Neuronal stem cell (in vitro differentiated cells): ENCODE data around the gene NTPCR.

Experiments used
- DNase-seq: peaks from one replicate; pipeline ENCODE4 v3.0.0-alpha.2; 2013; ENCODE audit warnings: low spot score
- H2AFZ ChIP-seq: one replicate; pipeline ENCODE4 v1.6.1; 2013; ENCODE audit warnings: mild to moderate bottlenecking, low read length, inconsistent platforms
- H2AK5ac ChIP-seq: 2 replicates; pipeline ENCODE4 v1.6.1; 2013; ENCODE audit warnings: low read depth, mild to moderate bottlenecking, inconsistent platforms, low read length, moderate library complexity, mixed read lengths
- H2BK120ac ChIP-seq: 2 replicates; pipeline ENCODE4 v1.6.1; 2013; ENCODE audit warnings: low read depth, mild to moderate bottlenecking, inconsistent platforms, low read length, moderate library complexity, mixed read lengths
- H2BK12ac ChIP-seq: one replicate; pipeline ENCODE4 v1.6.1; 2013; ENCODE audit warnings: low read length, inconsistent platforms
- H2BK15ac ChIP-seq: 2 replicates; pipeline ENCODE4 v1.6.1; 2013; ENCODE audit warnings: mild to moderate bottlenecking, low read length, inconsistent platforms, mixed read lengths
- H2BK5ac ChIP-seq: one replicate; pipeline ENCODE4 v1.6.1; 2013; ENCODE audit warnings: inconsistent platforms, mild to moderate bottlenecking, low read length, moderate library complexity
- H3K14ac ChIP-seq: one replicate; pipeline ENCODE4 v1.6.1; 2013; ENCODE audit warnings: low read length, inconsistent platforms
- H3K18ac ChIP-seq: 2 replicates; pipeline ENCODE4 v1.6.1; 2013; ENCODE audit warnings: low read length, inconsistent platforms
- H3K23ac ChIP-seq: 2 replicates; pipeline ENCODE4 v1.6.1; 2013; ENCODE audit warnings: low read depth, mild to moderate bottlenecking, mixed read lengths, low read length, inconsistent platforms; ENCODE audit not compliant: poor library complexity
- H3K27ac ChIP-seq: replicated peaks from 3 replicates; pipeline ENCODE4 v1.5.1; 2013; ENCODE audit warnings: low read length, inconsistent platforms
- H3K27me3 ChIP-seq, 3 experiments: 2 replicates each; pipeline ENCODE4 v1.6.1; 2013; ENCODE audit warnings: low read length in 3 of 3, mild to moderate bottlenecking in 2 of 3, inconsistent platforms in 1 of 3, low read depth in 1 of 3, mixed read lengths in 1 of 3, moderate library complexity in 1 of 3; ENCODE audit not compliant: control insufficient read depth in 3 of 3, insufficient read depth in 3 of 3
- H3K36me3 ChIP-seq, 2 donors: replicated peaks in 1 of 2; 2 replicates each; pipeline ENCODE4 v1.6.1; 2013; ENCODE audit warnings: low read length in 2 of 2; ENCODE audit not compliant: control insufficient read depth in 2 of 2, insufficient read depth in 2 of 2
- H3K4ac ChIP-seq: 2 replicates; pipeline ENCODE4 v1.6.1; 2013; ENCODE audit warnings: inconsistent platforms, mild to moderate bottlenecking, low read length, moderate library complexity
- H3K4me1 ChIP-seq, 2 donors: 1 replicate in 1 of 2; 2 replicates in 1 of 2; pipeline ENCODE4 v1.6.1; 2013; ENCODE audit warnings: low read length in 2 of 2, low read depth in 1 of 2; ENCODE audit not compliant: control insufficient read depth in 2 of 2, insufficient read depth in 1 of 2
- H3K4me2 ChIP-seq: one replicate; pipeline ENCODE4 v1.6.1; 2013; ENCODE audit warnings: mild to moderate bottlenecking, low read length, inconsistent platforms; ENCODE audit not compliant: insufficient read depth, poor library complexity, severe bottlenecking
- H3K4me3 ChIP-seq, 2 donors: 2 replicates each; pipeline ENCODE4 v1.5.1; 2013; ENCODE audit warnings: low read length in 2 of 2, mild to moderate bottlenecking in 2 of 2, inconsistent platforms in 1 of 2, moderate library complexity in 1 of 2
- H3K79me1 ChIP-seq: one replicate; pipeline ENCODE4 v1.6.1; 2013; ENCODE audit warnings: low read depth, mild to moderate bottlenecking, inconsistent platforms, low read length, moderate library complexity
- H3K9ac ChIP-seq: one replicate; pipeline ENCODE4 v1.6.1; 2013; ENCODE audit warnings: mild to moderate bottlenecking, low read depth, low read length, inconsistent platforms; ENCODE audit not compliant: poor library complexity
- H3K9me3 ChIP-seq, 2 donors: replicated peaks in 1 of 2; 2 replicates each; pipeline versions ENCODE3 to v1.6.1; 2013; ENCODE audit warnings: low read length in 2 of 2, mild to moderate bottlenecking in 2 of 2, inconsistent platforms in 1 of 2, low read depth in 1 of 2, mixed read lengths in 1 of 2, moderate library complexity in 1 of 2; ENCODE audit not compliant: control insufficient read depth in 2 of 2, insufficient read depth in 1 of 2
- H4K8ac ChIP-seq: one replicate; pipeline ENCODE4 v1.6.1; 2013; ENCODE audit warnings: low read depth, mild to moderate bottlenecking, inconsistent platforms, low read length, moderate library complexity
- H4K91ac ChIP-seq: one replicate; pipeline ENCODE4 v1.6.1; 2013; ENCODE audit warnings: low read length, low read depth, mild to moderate bottlenecking, inconsistent platforms; ENCODE audit not compliant: poor library complexity
- WGBS, 2 donors: extraction: QIAGEN DNeasy Blood & Tissue Kit; methylation state at CpG; one replicate each; pipeline ENCODE4 v1.1.7; 2013; ENCODE audit warnings: missing lambda C conversion rate in 2 of 2, mixed read lengths in 1 of 2; ENCODE audit not compliant: insufficient read length in 2 of 2, insufficient replicate concordance in 1 of 2; ENCODE audit errors: extremely low coverage in 2 of 2; 5-methylcytosine and 5-hydroxymethylcytosine counted together

The NTPCR gene

GRCh38 chr1:232970508-232970907 lies 20.1 kb downstream of the NTPCR start:
- Histone ChIP-seq H3K4me3 (no peak overlapping the region), H3K18ac (no peak overlapping the region), H4K8ac (no peak overlapping the region), H3K9me3 (peaks cover 4 to 31% of the 10 kb centered on the region in 2 donors), H3K9ac (no peak overlapping the region), H3K27me3 (no peaks in the 10 kb centered on the region), H2AK5ac (no peak overlapping the region), H2BK12ac (no peak overlapping the region), H3K79me1 (peaks cover 1% of the 10 kb centered on the region), H3K14ac (no peak overlapping the region), H2BK120ac (no peak overlapping the region), H2AFZ (no peak overlapping the region), H3K4me1 (peaks cover 0 to 2% of the 10 kb centered on the region in 2 donors), H2BK5ac (no peak overlapping the region), H3K27ac (no peak overlapping the region), H3K36me3 (peaks cover 21 to 98% of the 10 kb centered on the region in 2 donors), H3K23ac (no peak overlapping the region), H2BK15ac (no peak overlapping the region), H3K4me2 (no peak overlapping the region), H3K4ac (no peak overlapping the region), H4K91ac (no peak overlapping the region)
- WGBS, 2 donors, result no CpG with 5 or more reads among the region's 4 CpGs
- DNase-seq, result no peak

- no peak overlapping the region for H4K91ac ChIP-seq
- no peak for DNase-seq
- H2BK15ac ChIP-seq, result no peak overlapping the region
- no peak overlapping the region for H3K9ac ChIP-seq
- H3K4me1 ChIP-seq, result no peaks in the 10 kb centered on the region
- H3K18ac ChIP-seq, result no peak overlapping the region
- H2AK5ac ChIP-seq, result no peak overlapping the region
- no peak overlapping the region for H3K23ac ChIP-seq
- H3K4ac ChIP-seq, result no peak overlapping the region
- H3K36me3 ChIP-seq, result peaks cover 32 to 100% of the 10 kb centered on the region in 2 donors
- H3K4me2 ChIP-seq, result no peak overlapping the region
- H3K4me3 ChIP-seq, result no peak overlapping the region
- no peak overlapping the region for H3K27ac ChIP-seq
- no peaks in the 10 kb centered on the region for H3K27me3 ChIP-seq
- H2AFZ ChIP-seq, result no peak overlapping the region
- no peak overlapping the region for H2BK12ac ChIP-seq
- no CpG with 5 or more reads among the region's 2 CpGs for WGBS, 2 donors
- no peak overlapping the region for H2BK120ac ChIP-seq
- peaks cover 4 to 31% of the 10 kb centered on the region in 2 donors for H3K9me3 ChIP-seq
- no peak overlapping the region for H4K8ac ChIP-seq
- H3K14ac ChIP-seq, result no peak overlapping the region
- H2BK5ac ChIP-seq, result no peak overlapping the region
- peaks cover 1% of the 10 kb centered on the region for H3K79me1 ChIP-seq
Observed at GRCh38 chr1:232973652-232974611, 23.5 kb downstream of the NTPCR start.

GRCh38 chr1:232974971-232975370 lies 24.6 kb downstream of the NTPCR start:
- no peak for DNase-seq
- Histone ChIP-seq H2BK120ac (no peak overlapping the region), H2BK15ac (no peak overlapping the region), H2BK5ac (no peak overlapping the region), H2AK5ac (no peak overlapping the region), H3K27me3 (no peaks in the 10 kb centered on the region), H3K4me3 (no peak overlapping the region), H4K8ac (no peak overlapping the region), H3K79me1 (no peaks in the 10 kb centered on the region), H3K9ac (no peak overlapping the region), H3K4me1 (no peaks in the 10 kb centered on the region), H3K23ac (no peak overlapping the region), H4K91ac (no peak overlapping the region), H2AFZ (no peak overlapping the region), H3K27ac (no peak overlapping the region), H3K4me2 (no peak overlapping the region), H2BK12ac (no peak overlapping the region), H3K36me3 (peaks cover 34 to 100% of the 10 kb centered on the region in 2 donors), H3K14ac (no peak overlapping the region), H3K18ac (no peak overlapping the region), H3K9me3 (peaks cover 4 to 31% of the 10 kb centered on the region in 2 donors), H3K4ac (no peak overlapping the region)
- WGBS, 2 donors, result no CpG with 5 or more reads among the region's 3 CpGs

GRCh38 chr1:232978091-232978634 lies 27.8 kb downstream of the NTPCR start:
- H3K4me1 ChIP-seq, result no peaks in the 10 kb centered on the region
- no peak overlapping the region for H3K4me2 ChIP-seq
- H3K18ac ChIP-seq, result no peak overlapping the region
- no peak overlapping the region for H2BK15ac ChIP-seq
- no CpG with 5 or more reads among the region's 8 CpGs for WGBS, 2 donors
- H2AK5ac ChIP-seq, result no peak overlapping the region
- no peak overlapping the region for H3K14ac ChIP-seq
- H4K8ac ChIP-seq, result no peak overlapping the region
- H3K27ac ChIP-seq, result no peak overlapping the region
- peaks cover 0 to 16% of the 10 kb centered on the region in 2 donors for H3K9me3 ChIP-seq
- H3K4me3 ChIP-seq, result no peak overlapping the region
- H4K91ac ChIP-seq, result no peak overlapping the region
- no peak overlapping the region for H3K9ac ChIP-seq
- no peak overlapping the region for H2BK5ac ChIP-seq
- H3K4ac ChIP-seq, result no peak overlapping the region
- H2BK12ac ChIP-seq, result no peak overlapping the region
- no peaks in the 10 kb centered on the region for H3K27me3 ChIP-seq
- peaks cover 21 to 79% of the 10 kb centered on the region in 2 donors for H3K36me3 ChIP-seq
- H3K23ac ChIP-seq, result no peak overlapping the region
- H3K79me1 ChIP-seq, result no peaks in the 10 kb centered on the region
- no peak overlapping the region for H2BK120ac ChIP-seq
- no peak for DNase-seq
- no peak overlapping the region for H2AFZ ChIP-seq
